ENCODE measurements around the gene DYNC1LI1.
"Not testable (repeated sequence)": the region's sequence is repeated elsewhere in the genome, so short reads cannot be mapped to it uniquely, and the experiment has no call there.

The DYNC1LI1 gene

GRCh38 chr3:32583708-32584107 is 13.1 kb upstream of the DYNC1LI1 start:
- no peak for DNase-seq (ENCODE audit: low read depth in 2 of 2)

- not testable (repeated sequence) for DNase-seq (ENCODE audit: low read depth in 2 of 2)
Observed at GRCh38 chr3:32578669-32579068, 8.0 kb upstream of the DYNC1LI1 start.

- DNase-seq (ENCODE audit: low read depth in 2 of 2): no peak
Observed at GRCh38 chr3:32577581-32578556, 7.2 kb upstream of the DYNC1LI1 start.

GRCh38 chr3:32577174-32577573 is 6.5 kb upstream of the DYNC1LI1 start:
- no peak for DNase-seq (ENCODE audit: low read depth in 2 of 2)

GRCh38 chr3:32575451-32576113 is 4.9 kb upstream of the DYNC1LI1 start:
- DNase-seq (ENCODE audit: low read depth in 2 of 2): no peak

GRCh38 chr3:32571192-32571485 is 481 bp upstream of the DYNC1LI1 start:
- DNase-seq (ENCODE audit: low read depth in 2 of 2): no peak

- DNase-seq (ENCODE audit: low read depth in 2 of 2): peak in 1 of 2 donors; percentile 29
Observed at GRCh38 chr3:32569540-32570420, 878 bp downstream of the DYNC1LI1 start.

- DNase-seq (ENCODE audit: low read depth in 2 of 2): no peak
Observed at GRCh38 chr3:32568953-32569352, 1.7 kb downstream of the DYNC1LI1 start.

GRCh38 chr3:32564195-32564594 is 6.5 kb downstream of the DYNC1LI1 start:
- no peak for DNase-seq (ENCODE audit: low read depth in 2 of 2)

GRCh38 chr3:32562640-32563039 is 8.0 kb downstream of the DYNC1LI1 start:
- DNase-seq (ENCODE audit: low read depth in 2 of 2): no peak

GRCh38 chr3:32557640-32558352 is 12.9 kb downstream of the DYNC1LI1 start:
- DNase-seq (ENCODE audit: low read depth in 2 of 2): no peak

GRCh38 chr3:32556332-32556731 is 14.3 kb downstream of the DYNC1LI1 start:
- no peak for DNase-seq (ENCODE audit: low read depth in 2 of 2)

GRCh38 chr3:32553973-32554372 is 16.7 kb downstream of the DYNC1LI1 start:
- no peak for DNase-seq (ENCODE audit: low read depth in 2 of 2)

GRCh38 chr3:32553459-32553858 is 17.2 kb downstream of the DYNC1LI1 start:
- DNase-seq (ENCODE audit: low read depth in 2 of 2): no peak

GRCh38 chr3:32552013-32552412 is 18.6 kb downstream of the DYNC1LI1 start:
- DNase-seq (ENCODE audit: low read depth in 2 of 2): no peak

- DNase-seq (ENCODE audit: low read depth in 2 of 2): no peak
Observed at GRCh38 chr3:32551496-32551895, 19.2 kb downstream of the DYNC1LI1 start.

GRCh38 chr3:32551087-32551486 is 19.6 kb downstream of the DYNC1LI1 start:
- DNase-seq (ENCODE audit: low read depth in 2 of 2): no peak

- no peak for DNase-seq (ENCODE audit: low read depth in 2 of 2)
Observed at GRCh38 chr3:32545305-32545704, 25.4 kb downstream of the DYNC1LI1 start.

GRCh38 chr3:32544894-32545293 is 25.8 kb downstream of the DYNC1LI1 start:
- no peak for DNase-seq (ENCODE audit: low read depth in 2 of 2)

- DNase-seq (ENCODE audit: low read depth in 2 of 2): no peak
Observed at GRCh38 chr3:32542807-32543206, 27.9 kb downstream of the DYNC1LI1 start.

- no peak for DNase-seq (ENCODE audit: low read depth in 2 of 2)
Observed at GRCh38 chr3:32540899-32541298, 29.8 kb downstream of the DYNC1LI1 start.

All from stimulated activated CD8-positive, alpha-beta memory T cell treated with anti-CD3 and anti-CD28 coated beads, Interleukin-7, amount 100 ng/mL, for 4 hours (primary cell).